Thyroid gland (tissue), 4 donors: ENCODE data around the gene SAMHD1.

Experiments used
- POLR2A ChIP-seq, 2 donors: fragments of 450-650 bp; IDR thresholded peaks; one replicate each; pipeline ENCODE4 v1.6.1; 2017; ENCODE audit warnings: antibody characterized with exemption in 2 of 2, mild to moderate bottlenecking in 2 of 2, moderate library complexity in 1 of 2
- TF ChIP-seq, protein P1 (sequence below), 6 experiments: fragments of 200-600 bp in 3 of 6; fragments of 450-650 bp in 3 of 6; sonication (generic) in 3 of 6; IDR thresholded peaks; one replicate each; pipeline ENCODE4 v1.5.1; 2016 to 2019; ENCODE audit warnings: antibody characterized with exemption in 6 of 6, mild to moderate bottlenecking in 2 of 6, inconsistent platforms in 1 of 6, moderate library complexity in 1 of 6

- TF ChIP-seq, protein P1, sequence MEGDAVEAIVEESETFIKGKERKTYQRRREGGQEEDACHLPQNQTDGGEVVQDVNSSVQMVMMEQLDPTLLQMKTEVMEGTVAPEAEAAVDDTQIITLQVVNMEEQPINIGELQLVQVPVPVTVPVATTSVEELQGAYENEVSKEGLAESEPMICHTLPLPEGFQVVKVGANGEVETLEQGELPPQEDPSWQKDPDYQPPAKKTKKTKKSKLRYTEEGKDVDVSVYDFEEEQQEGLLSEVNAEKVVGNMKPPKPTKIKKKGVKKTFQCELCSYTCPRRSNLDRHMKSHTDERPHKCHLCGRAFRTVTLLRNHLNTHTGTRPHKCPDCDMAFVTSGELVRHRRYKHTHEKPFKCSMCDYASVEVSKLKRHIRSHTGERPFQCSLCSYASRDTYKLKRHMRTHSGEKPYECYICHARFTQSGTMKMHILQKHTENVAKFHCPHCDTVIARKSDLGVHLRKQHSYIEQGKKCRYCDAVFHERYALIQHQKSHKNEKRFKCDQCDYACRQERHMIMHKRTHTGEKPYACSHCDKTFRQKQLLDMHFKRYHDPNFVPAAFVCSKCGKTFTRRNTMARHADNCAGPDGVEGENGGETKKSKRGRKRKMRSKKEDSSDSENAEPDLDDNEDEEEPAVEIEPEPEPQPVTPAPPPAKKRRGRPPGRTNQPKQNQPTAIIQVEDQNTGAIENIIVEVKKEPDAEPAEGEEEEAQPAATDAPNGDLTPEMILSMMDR (IDR thresholded peaks at IDR 0.05): no peak
- no peak for TF ChIP-seq POLR2A (IDR thresholded peaks at IDR 0.05)
Observed at GRCh38 chr20:36969478-36970186, 18.1 kb upstream of the SAMHD1 start.
